IMR-90 (cell line): ENCODE results near the gene PIK3R3. TPM values are rescaled to one million over a fixed set of nuclear protein-coding genes. Genes with fewer than 3 reads are reported as not detected.

ENCODE experiments used
- ATAC-seq: fragments of 200-7000 bp; cut with Tn5 transposase; 2 replicates; pipeline ENCODE4 v1.9.1; 2020; ENCODE audit warnings: low read depth, mild to moderate bottlenecking, moderate library complexity
- BruUV-seq: library from RNA; stranded (reverse); fragments of 400-500 nt; replicated peaks from 2 replicates; lab custom pipeline; 2021; lab: Mats Ljungman, UMichigan
- CTCF ChIA-PET: fragments of 300-600 bp; formaldehyde crosslinking; extraction: SDS; loops from one replicate; lab custom pipeline; 2021; ENCODE audit warnings: antibody characterized with exemption; lab: Yijun Ruan, JAX
- POLR2A ChIA-PET: fragments of 300-600 bp; sonication (Branson Sonifier 250); formaldehyde crosslinking; loops from one replicate; lab custom pipeline; 2022; ENCODE audit warnings: antibody characterized with exemption; ENCODE audit not compliant: unreplicated experiment; lab: Charles Lee
- DNase-seq: peaks from one replicate; pipeline ENCODE4 v3.0.0; 2013
- H2AFZ ChIP-seq: replicated peaks from 2 replicates; pipeline ENCODE3; 2013; ENCODE audit warnings: low read length, mild to moderate bottlenecking; ENCODE audit not compliant: poor library complexity
- H2AK5ac ChIP-seq: 2 replicates; pipeline ENCODE4 v1.6.1; 2013; ENCODE audit warnings: low read depth, low read length, inconsistent platforms
- H2AK9ac ChIP-seq: replicated peaks from 2 replicates; pipeline ENCODE3; 2013; ENCODE audit warnings: mild to moderate bottlenecking, low read depth, low read length, moderate library complexity; ENCODE audit not compliant: poor library complexity
- H2BK120ac ChIP-seq: 2 replicates; pipeline ENCODE4 v1.6.1; 2013; ENCODE audit warnings: low read depth, low read length, inconsistent platforms
- H2BK15ac ChIP-seq: 3 replicates; pipeline ENCODE4 v1.6.1; 2013; ENCODE audit warnings: low read depth, low read length, inconsistent platforms
- H2BK20ac ChIP-seq: 2 replicates; pipeline ENCODE4 v1.6.1; 2013; ENCODE audit warnings: low read depth, mild to moderate bottlenecking, inconsistent platforms, low read length, moderate library complexity
- H2BK5ac ChIP-seq: 2 replicates; pipeline ENCODE4 v1.6.1; 2013; ENCODE audit warnings: mild to moderate bottlenecking, low read depth, low read length, inconsistent platforms; ENCODE audit not compliant: poor library complexity, severe bottlenecking
- H3K14ac ChIP-seq: replicated peaks from 2 replicates; pipeline ENCODE4 v1.6.1; 2013; ENCODE audit warnings: low read depth, low read length, inconsistent platforms
- H3K18ac ChIP-seq: 2 replicates; pipeline ENCODE4 v1.6.1; 2013; ENCODE audit warnings: low read depth, low read length, control low read depth
- H3K23ac ChIP-seq: 2 replicates; pipeline ENCODE4 v1.6.1; 2013; ENCODE audit warnings: low read depth, low read length, inconsistent platforms
- H3K27ac ChIP-seq: 2 replicates; pipeline ENCODE4 v1.5.1; 2013; ENCODE audit warnings: mild to moderate bottlenecking, control low read depth, low read length; ENCODE audit not compliant: insufficient read depth
- H3K27me3 ChIP-seq: 2 replicates; pipeline ENCODE4 v1.6.1; 2013; ENCODE audit warnings: low read length; ENCODE audit not compliant: control insufficient read depth, insufficient read depth
- H3K36me3 ChIP-seq: 2 replicates; pipeline ENCODE4 v1.6.1; 2013; ENCODE audit warnings: low read length, mixed read lengths; ENCODE audit not compliant: control insufficient read depth, insufficient read depth
- H3K4ac ChIP-seq: 2 replicates; pipeline ENCODE4 v1.6.1; 2013; ENCODE audit warnings: low read depth, low read length, inconsistent platforms
- H3K4me1 ChIP-seq: 2 replicates; pipeline ENCODE4 v1.6.1; 2013; ENCODE audit warnings: low read length, mixed read lengths; ENCODE audit not compliant: control insufficient read depth, insufficient read depth
- H3K4me2 ChIP-seq: 2 replicates; pipeline ENCODE4 v1.6.1; 2013; ENCODE audit warnings: low read depth, mild to moderate bottlenecking, control low read depth, low read length, moderate library complexity
- H3K4me3 ChIP-seq: 2 replicates; pipeline ENCODE4 v1.5.1; 2013; ENCODE audit warnings: low read depth, mild to moderate bottlenecking, control low read depth, low read length, moderate library complexity; ENCODE audit not compliant: insufficient read depth
- H3K56ac ChIP-seq: 2 replicates; pipeline ENCODE4 v1.6.1; 2013; ENCODE audit warnings: low read length, inconsistent platforms; ENCODE audit not compliant: insufficient read depth; ENCODE audit errors: extremely low read depth
- H3K79me1 ChIP-seq, 2 experiments: 2 replicates each; pipeline ENCODE4 v1.6.1; 2013; ENCODE audit warnings: low read length in 2 of 2, inconsistent platforms in 1 of 2, low read depth in 1 of 2
- H3K9ac ChIP-seq: 2 replicates; pipeline ENCODE4 v1.6.1; 2013; ENCODE audit warnings: low read depth, low read length, control low read depth
- H3K9me1 ChIP-seq: 2 replicates; pipeline ENCODE4 v1.6.1; 2013; ENCODE audit warnings: low read length, inconsistent platforms; ENCODE audit not compliant: insufficient read depth
- H3K9me3 ChIP-seq: 2 replicates; pipeline ENCODE4 v1.6.1; 2013; ENCODE audit warnings: low read length; ENCODE audit not compliant: control insufficient read depth, insufficient read depth
- H4K20me1 ChIP-seq: 2 replicates; pipeline ENCODE4 v1.6.1; 2013; ENCODE audit warnings: low read length, inconsistent platforms; ENCODE audit not compliant: insufficient read depth
- H4K5ac ChIP-seq: 2 replicates; pipeline ENCODE4 v1.6.1; 2013; ENCODE audit warnings: mild to moderate bottlenecking, low read depth, low read length, control low read depth
- H4K8ac ChIP-seq, 2 experiments: 2 replicates each; pipeline ENCODE4 v1.6.1; 2013; ENCODE audit warnings: low read depth in 2 of 2, low read length in 2 of 2, control low read depth in 1 of 2, inconsistent platforms in 1 of 2
- H4K91ac ChIP-seq: 2 replicates; pipeline ENCODE4 v1.6.1; 2013; ENCODE audit warnings: low read depth, low read length, inconsistent platforms; ENCODE audit not compliant: insufficient read depth
- BHLHE40 ChIP-seq: fragments of 150-350 bp; IDR thresholded peaks from 2 replicates; pipeline ENCODE4 v1.6.1; 2016; ENCODE audit warnings: mild to moderate bottlenecking, low read depth, low read length
- CEBPB ChIP-seq: IDR thresholded peaks from 2 replicates; pipeline ENCODE4 v1.6.1; 2012; ENCODE audit warnings: low read depth, low read length, improper control_type of control experiment
- CHD1 ChIP-seq: IDR thresholded peaks from 2 replicates; pipeline ENCODE4 v1.6.1; 2012; ENCODE audit warnings: low read depth, low read length, improper control_type of control experiment
- CTCF ChIP-seq: conservative IDR thresholded peaks from 2 replicates; pipeline ENCODE4 v1.5.1; 2012; ENCODE audit warnings: mild to moderate bottlenecking, low read depth, low read length, improper control_type of control experiment
- FOS ChIP-seq: fragments of 150-350 bp; IDR thresholded peaks from 2 replicates; pipeline ENCODE4 v1.6.1; 2016; ENCODE audit warnings: low read depth, low read length
- MAFK ChIP-seq: IDR thresholded peaks from 2 replicates; pipeline ENCODE4 v1.6.1; 2012; ENCODE audit warnings: low read depth, low read length, improper control_type of control experiment
- MAZ ChIP-seq: IDR thresholded peaks from 2 replicates; pipeline ENCODE4 v1.6.1; 2012; ENCODE audit warnings: low read depth, mild to moderate bottlenecking, low read length, improper control_type of control experiment, moderate library complexity, borderline replicate concordance
- MXI1 ChIP-seq: IDR thresholded peaks from 2 replicates; pipeline ENCODE4 v1.6.1; 2012; ENCODE audit warnings: low read depth, mild to moderate bottlenecking, low read length, moderate library complexity, borderline replicate concordance
- NFE2L2 ChIP-seq: fragments of 150-350 bp; IDR thresholded peaks from 2 replicates; pipeline ENCODE4 v1.6.1; 2016; ENCODE audit warnings: low read depth, mild to moderate bottlenecking, low read length
- POLR2A ChIP-seq: IDR thresholded peaks from 2 replicates; pipeline ENCODE4 v1.6.1; 2012; ENCODE audit warnings: mild to moderate bottlenecking, low read depth, low read length
- RAD21 ChIP-seq: IDR thresholded peaks from 2 replicates; pipeline ENCODE4 v1.6.1; 2012; ENCODE audit warnings: low read length, improper control_type of control experiment
- RFX5 ChIP-seq: IDR thresholded peaks from 2 replicates; pipeline ENCODE4 v1.8.0; 2012; ENCODE audit warnings: low read depth, mild to moderate bottlenecking, low read length, moderate library complexity
- SMC3 ChIP-seq: fragments of 150-350 bp; IDR thresholded peaks from 2 replicates; pipeline ENCODE4 v1.6.1; 2016; ENCODE audit warnings: low read depth, mild to moderate bottlenecking, antibody characterized with exemption, low read length, moderate library complexity
- USF2 ChIP-seq: fragments of 150-350 bp; IDR thresholded peaks from 2 replicates; pipeline ENCODE4 v1.6.1; 2017; ENCODE audit warnings: mild to moderate bottlenecking, antibody characterized with exemption, low read length, low read depth
- WGBS, 2 experiments: methylation state at CpG; one replicate each; pipeline versions ENCODE4 v1.1.5 to v1.1.7; 2013; ENCODE audit warnings: missing lambda C conversion rate in 2 of 2; ENCODE audit not compliant: insufficient read length in 1 of 2; ENCODE audit errors: extremely low coverage in 2 of 2; 5-methylcytosine and 5-hydroxymethylcytosine counted together
- dilution Hi-C: fragments of 300-500 bp; cut with HindIII; formaldehyde crosslinking; loops from one replicate; pipeline ENCODE4 v1.14.3; 2018; ENCODE audit warnings: low sequenced_read_pairs; ENCODE audit not compliant: unreplicated experiment
- in situ Hi-C: fragments of 300-500 bp; cut with MboI; formaldehyde crosslinking; loops from 3 replicates; pipeline ENCODE4 v1.14.3; 2019; ENCODE audit warnings: low sequenced_read_pairs, inconsistent platforms, mixed read lengths
- intact Hi-C: fragments of 100-400 bp; cut with micrococcal nuclease; formaldehyde crosslinking; loops from 2 replicates; pipeline ENCODE4 v1.10.0; 2022
- polyA plus RNA-seq, 3 experiments: library from polyadenylated mRNA; depleted of rRNA; stranded (reverse); fragments of >200 nt; gene quantifications; 2 replicates each; pipeline ENCODE4 v1.2.3, GENCODE V29; 2012; ENCODE audit warnings: low replicate concordance in 1 of 3
- total RNA-seq: library from RNA; depleted of rRNA; stranded (reverse); fragments of >200 nt; gene quantifications from 2 replicates; pipeline ENCODE4 v1.2.3, GENCODE V29; 2012
- TF ChIP-seq, protein P1 (sequence below): fragments of 150-350 bp; IDR thresholded peaks from 2 replicates; pipeline ENCODE4 v1.6.1; 2016; ENCODE audit warnings: low read depth, mild to moderate bottlenecking, low read length, moderate library complexity, borderline replicate concordance

Gene PIK3R3
- total and polyA plus RNA-seq, 2 of the 4 experiments (the other 2 are of a cell fraction), result 5.3 to 9.9 TPM

DNA sequence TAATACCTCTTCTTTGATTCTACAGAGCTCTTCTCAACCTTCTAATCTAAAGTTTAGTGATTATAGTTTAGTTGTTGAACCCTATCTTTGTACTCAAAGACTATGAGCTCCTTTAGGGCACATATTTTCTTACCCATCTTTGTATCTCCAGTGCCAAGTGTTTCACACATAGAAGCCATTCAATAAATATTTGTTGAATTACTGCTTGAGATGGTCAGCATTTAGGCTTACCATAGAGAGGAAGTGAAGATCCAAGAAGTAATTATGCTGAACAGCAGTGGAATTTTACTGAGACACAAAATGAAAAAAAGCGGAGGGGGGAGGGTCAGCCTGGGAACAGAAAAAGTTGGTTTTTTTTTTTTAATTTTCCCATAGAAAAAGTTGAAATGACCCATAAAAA lies 21.9 kb downstream of the PIK3R3 start:
- H4K8ac ChIP-seq, result no peak overlapping the region
- no peak overlapping the region for H2AK5ac ChIP-seq
- H4K91ac ChIP-seq, result no peak overlapping the region
- no peak overlapping the region for H4K5ac ChIP-seq
- H4K20me1 ChIP-seq, result no peaks in the 10 kb centered on the region
- no peaks in the 10 kb centered on the region for H3K9me1 ChIP-seq
- ChIA-PET POLR2A (no interaction called here), CTCF (interaction anchor here (0.6 kb wide), 1 partner anchor 264 kb away, joined by 3 read pairs; no protein-coding TSS in a partner anchor)
- no peak overlapping the region for H3K23ac ChIP-seq
- no peak overlapping the region for H2BK120ac ChIP-seq
- no peaks in the 10 kb centered on the region for H3K36me3 ChIP-seq
- H3K4ac ChIP-seq, result no peak overlapping the region
- no peak overlapping the region for H3K56ac ChIP-seq
- H3K14ac ChIP-seq, result no peak overlapping the region
- ATAC-seq (no peak), DNase-seq (no peak)
- H3K79me1 ChIP-seq, result peaks cover 0 to 10% of the 10 kb centered on the region in 2 experiments; a peak in 1 of 4 replicates
- no peak overlapping the region for H3K4me2 ChIP-seq
- H3K27ac ChIP-seq, result no peak overlapping the region
- dilution Hi-C loops (no loop called here), intact Hi-C loops (no loop called here), in situ Hi-C loops (no loop called here)
- no peak overlapping the region for H3K4me3 ChIP-seq
- no peak overlapping the region for H2BK20ac ChIP-seq
- no CpG with 5 or more reads among the region's 1 CpG for WGBS, 2 experiments
- H2BK15ac ChIP-seq, result no peak overlapping the region
- no peak for TF ChIP-seq RAD21
- TF ChIP-seq POLR2A, result no peak
- no peak for TF ChIP-seq MXI1
- TF ChIP-seq MAZ, result no peak
- TF ChIP-seq USF2, result no peak
- no peak for TF ChIP-seq CTCF
- TF ChIP-seq NFE2L2, result no peak
- no peak for TF ChIP-seq CEBPB
- no peak for TF ChIP-seq BHLHE40
- TF ChIP-seq CHD1, result no peak
- no peak for TF ChIP-seq MAFK
- TF ChIP-seq RFX5, result no peak
- TF ChIP-seq SMC3, result no peak
- TF ChIP-seq FOS, result no peak
- TF ChIP-seq, protein P1, sequence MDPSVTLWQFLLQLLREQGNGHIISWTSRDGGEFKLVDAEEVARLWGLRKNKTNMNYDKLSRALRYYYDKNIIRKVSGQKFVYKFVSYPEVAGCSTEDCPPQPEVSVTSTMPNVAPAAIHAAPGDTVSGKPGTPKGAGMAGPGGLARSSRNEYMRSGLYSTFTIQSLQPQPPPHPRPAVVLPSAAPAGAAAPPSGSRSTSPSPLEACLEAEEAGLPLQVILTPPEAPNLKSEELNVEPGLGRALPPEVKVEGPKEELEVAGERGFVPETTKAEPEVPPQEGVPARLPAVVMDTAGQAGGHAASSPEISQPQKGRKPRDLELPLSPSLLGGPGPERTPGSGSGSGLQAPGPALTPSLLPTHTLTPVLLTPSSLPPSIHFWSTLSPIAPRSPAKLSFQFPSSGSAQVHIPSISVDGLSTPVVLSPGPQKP, result no peak
- H3K9ac ChIP-seq, result no peak overlapping the region
- H3K4me1 ChIP-seq, result no peaks in the 10 kb centered on the region
- H2BK5ac ChIP-seq, result no peak overlapping the region
- no peaks in the 10 kb centered on the region for H3K9me3 ChIP-seq
- no TSS peak for BruUV-seq
- no peaks in the 10 kb centered on the region for H3K27me3 ChIP-seq
- H2AFZ ChIP-seq, result no peak overlapping the region
- H3K18ac ChIP-seq, result no peak overlapping the region
- no peak overlapping the region for H2AK9ac ChIP-seq
